Thoracic aorta (tissue), 2 donors: Measurements from ENCODE around the gene TUBGCP2. TPM values are rescaled to one million over a fixed set of nuclear protein-coding genes. Genes with fewer than 3 reads are reported as not detected.

ENCODE experiments used
- ATAC-seq: fragments of 150-250 bp; one replicate; pipeline ENCODE4 v1.8.0; 2017; ENCODE audit warnings: low read depth; ENCODE audit not compliant: insufficient number of reproducible peaks, low FRiP score
- DNase-seq: peaks from one replicate; pipeline ENCODE4 v3.0.0-alpha.2; 2020; ENCODE audit warnings: low spot score
- H3K27ac ChIP-seq, 2 donors: fragments of 200-600 bp; sonication (generic); 1 replicate in 1 of 2; 2 replicates in 1 of 2; pipeline ENCODE4 v1.5.1; 2016; ENCODE audit warnings: mild to moderate bottlenecking in 2 of 2, moderate library complexity in 2 of 2
- H3K27me3 ChIP-seq: fragments of 200-600 bp; sonication (generic); replicated peaks from 2 replicates; pipeline ENCODE4 v1.6.0; 2016; ENCODE audit warnings: mild to moderate bottlenecking; ENCODE audit not compliant: insufficient read depth
- H3K36me3 ChIP-seq: fragments of 200-600 bp; sonication (generic); one replicate; pipeline ENCODE4 v1.5.1; 2016
- H3K4me1 ChIP-seq, 2 donors: fragments of 200-600 bp; sonication (generic); 1 replicate in 1 of 2; 2 replicates in 1 of 2; pipeline versions ENCODE4 v1.5.1 to v1.6.0; 2016; ENCODE audit warnings: low read depth in 2 of 2, mild to moderate bottlenecking in 1 of 2; ENCODE audit not compliant: control insufficient read depth in 1 of 2
- H3K4me3 ChIP-seq: fragments of 200-600 bp; sonication (generic); 2 replicates; pipeline ENCODE4 v1.5.1; 2016; ENCODE audit warnings: mild to moderate bottlenecking
- H3K9me3 ChIP-seq: fragments of 200-600 bp; sonication (generic); 2 replicates; pipeline ENCODE4 v1.5.1; 2016
- CTCF ChIP-seq: fragments of 200-600 bp; sonication (generic); IDR thresholded peaks from one replicate; pipeline ENCODE4 v1.5.1; 2019; ENCODE audit warnings: antibody characterized with exemption
- total RNA-seq, 2 donors: library from RNA; depleted of rRNA; stranded (reverse); fragments of >200 nt; gene quantifications; one replicate each; pipeline versions ENCODE4 v1.1.0 to v1.2.3, GENCODE V29; 2016

Gene TUBGCP2
- total RNA-seq, 2 donors from 2014 or later: 51.2 to 65.5 TPM

DNA sequence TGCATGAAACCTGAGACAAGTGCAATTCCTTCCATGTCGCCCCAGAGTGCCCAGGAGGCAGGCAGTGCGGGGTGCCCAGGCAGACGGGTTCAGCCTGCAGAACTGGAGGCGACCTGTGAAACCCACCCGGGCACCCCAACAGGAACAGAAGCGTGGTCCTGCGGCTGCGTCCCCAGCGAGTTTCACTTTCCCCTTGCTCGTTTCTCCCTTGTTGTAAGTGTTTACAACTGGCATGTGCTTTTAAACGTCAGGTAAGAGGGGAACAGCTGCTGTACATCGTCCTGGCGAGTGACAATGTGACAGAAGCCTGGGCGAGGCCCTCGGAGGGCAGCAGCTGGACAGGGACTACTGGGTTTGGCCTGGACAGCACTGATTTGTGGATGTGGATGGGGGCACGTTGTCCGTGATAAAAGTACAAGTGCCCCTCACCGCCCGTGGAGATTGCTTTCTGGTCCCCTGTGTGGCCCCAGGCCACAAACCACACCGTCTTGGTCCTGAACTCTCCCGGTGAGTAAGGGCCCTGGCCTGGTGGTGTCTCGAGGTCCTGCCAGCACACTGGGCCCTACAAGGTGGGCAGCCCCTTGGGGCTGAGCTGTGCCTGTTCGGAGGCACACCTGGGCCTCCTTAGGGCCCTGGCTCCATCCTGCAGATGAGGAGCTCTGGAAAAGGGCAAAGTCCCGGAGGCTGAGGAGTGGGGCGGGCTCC is 67.0 kb downstream of the TUBGCP2 start:
- peaks cover 0 to 15% of the 10 kb centered on the region in 2 donors for H3K4me1 ChIP-seq
- no peak for DNase-seq
- ATAC-seq: no peak
- no peak overlapping the region for H3K27ac ChIP-seq
- no peak for TF ChIP-seq CTCF
- H3K4me3 ChIP-seq: peak overlapping the region; percentile 52
- H3K9me3 ChIP-seq: no peaks in the 10 kb centered on the region
- H3K36me3 ChIP-seq: no peaks in the 10 kb centered on the region
- H3K27me3 ChIP-seq: no peaks in the 10 kb centered on the region

- ATAC-seq (no peak), DNase-seq (no peak)
- Histone ChIP-seq H3K4me1 (peaks cover 0 to 18% of the 10 kb centered on the region in 2 donors), H3K27ac (no peak overlapping the region), H3K27me3 (no peaks in the 10 kb centered on the region), H3K4me3 (no peak overlapping the region), H3K36me3 (no peaks in the 10 kb centered on the region), H3K9me3 (no peaks in the 10 kb centered on the region)
- TF ChIP-seq CTCF: no peak
Measured at GRCh38 chr10:133239990-133240389, 68.7 kb downstream of the TUBGCP2 start.

- no peak for DNase-seq
- ATAC-seq: no peak
- Histone ChIP-seq H3K27me3 (no peaks in the 10 kb centered on the region), H3K36me3 (no peaks in the 10 kb centered on the region), H3K9me3 (no peaks in the 10 kb centered on the region), H3K27ac (no peak overlapping the region), H3K4me3 (no peak overlapping the region), H3K4me1 (peaks cover 0 to 18% of the 10 kb centered on the region in 2 donors)
- TF ChIP-seq CTCF: no peak
Measured at GRCh38 chr10:133238466-133238804, 70.2 kb downstream of the TUBGCP2 start.

DNA sequence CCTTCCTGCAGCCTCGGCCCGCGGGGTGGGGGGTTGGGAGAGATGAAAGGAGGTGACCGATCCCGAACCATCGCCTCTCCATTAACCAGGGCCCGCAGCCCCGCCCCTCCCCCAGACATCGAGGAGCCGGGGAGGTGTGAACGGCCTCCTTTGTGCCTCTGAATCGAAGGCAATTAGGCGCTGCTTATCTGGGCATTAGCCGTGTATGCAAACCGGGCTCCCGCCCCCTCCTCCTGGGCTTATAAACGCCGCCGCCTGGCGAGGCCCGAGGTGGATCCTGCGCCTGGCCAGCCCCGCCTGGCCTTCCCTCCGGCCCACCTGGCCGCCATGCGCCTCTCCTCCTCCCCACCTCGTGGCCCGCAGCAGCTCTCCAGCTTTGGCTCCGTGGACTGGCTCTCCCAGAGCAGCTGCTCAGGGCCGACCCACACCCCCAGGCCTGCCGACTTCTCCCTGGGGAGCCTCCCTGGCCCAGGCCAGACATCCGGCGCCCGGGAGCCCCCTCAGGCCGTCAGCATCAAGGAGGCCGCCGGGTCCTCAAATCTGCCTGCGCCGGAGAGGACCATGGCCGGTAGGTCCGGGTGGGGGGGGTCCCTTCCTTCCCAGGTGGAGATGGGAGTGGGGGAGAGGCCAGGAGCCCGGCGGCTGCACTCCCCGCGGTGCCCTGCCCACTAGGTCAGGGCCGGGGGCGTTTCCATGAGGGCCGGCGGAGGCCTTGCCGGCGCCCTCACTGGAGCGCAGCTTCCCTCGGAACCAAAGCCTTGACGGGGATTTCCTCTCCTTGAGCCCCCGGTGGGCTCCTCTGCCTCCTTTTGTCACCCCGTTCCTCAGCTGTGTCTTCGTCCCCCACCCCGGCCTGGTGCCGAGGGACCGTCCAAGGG is 70.8 kb downstream of the TUBGCP2 start, which contains the start of gene VENTX:
VENTX (plus strand) TSS at position 268 of the 878 bp plus-strand sequence; CDS start at position 328, 60 bp downstream.
- Histone ChIP-seq H3K4me3 (peak within 1 kb of the TSS; percentile 52), H3K27me3 (no peaks in the 10 kb centered on the region), H3K36me3 (no peaks in the 10 kb centered on the region), H3K27ac (no peak within 1 kb of the TSS), H3K9me3 (no peaks in the 10 kb centered on the region), H3K4me1 (peaks cover 0 to 18% of the 10 kb centered on the region in 2 donors)
- TF ChIP-seq CTCF: no peak
- no peak for DNase-seq
- ATAC-seq: no peak

DNA sequence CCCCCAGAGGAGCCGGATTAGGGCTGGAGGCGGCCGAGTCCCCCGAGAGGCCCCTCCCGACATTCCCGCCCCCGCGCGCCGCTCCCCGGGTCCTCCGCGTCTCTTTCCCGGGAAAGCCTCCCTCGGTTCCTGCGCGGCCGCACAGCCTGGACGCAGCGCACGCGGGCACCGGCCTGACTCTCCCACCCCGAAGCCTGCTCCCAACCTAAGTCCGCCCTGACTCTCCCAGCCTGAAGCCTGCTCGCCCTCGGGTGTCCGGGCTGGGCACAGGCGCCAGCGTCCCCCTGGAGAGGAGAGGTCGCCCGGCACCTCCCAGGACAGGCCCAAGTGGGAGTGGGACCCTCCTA is 71.5 kb downstream of the TUBGCP2 start:
- DNase-seq: no peak
- no peak overlapping the region for H3K27ac ChIP-seq
- peak overlapping the region; percentile 52 for H3K4me3 ChIP-seq
- no peaks in the 10 kb centered on the region for H3K9me3 ChIP-seq
- no peak for TF ChIP-seq CTCF
- no peaks in the 10 kb centered on the region for H3K27me3 ChIP-seq
- ATAC-seq: no peak
- no peaks in the 10 kb centered on the region for H3K36me3 ChIP-seq
- peaks cover 0 to 18% of the 10 kb centered on the region in 2 donors for H3K4me1 ChIP-seq
